Transverse colon (tissue), 3 donors: ENCODE data around the gene GOLGA1.

ENCODE experiments used
- POLR2A ChIP-seq: fragments of 450-650 bp; IDR thresholded peaks from one replicate; pipeline ENCODE4 v1.6.1; 2016; ENCODE audit warnings: antibody characterized with exemption, mild to moderate bottlenecking, moderate library complexity
- POLR2AphosphoS5 ChIP-seq, 3 donors: sonication (generic); formaldehyde crosslinking; IDR thresholded peaks; one replicate each; pipeline ENCODE4 v1.6.1; 2016; ENCODE audit warnings: antibody characterized with exemption in 3 of 3

DNA sequence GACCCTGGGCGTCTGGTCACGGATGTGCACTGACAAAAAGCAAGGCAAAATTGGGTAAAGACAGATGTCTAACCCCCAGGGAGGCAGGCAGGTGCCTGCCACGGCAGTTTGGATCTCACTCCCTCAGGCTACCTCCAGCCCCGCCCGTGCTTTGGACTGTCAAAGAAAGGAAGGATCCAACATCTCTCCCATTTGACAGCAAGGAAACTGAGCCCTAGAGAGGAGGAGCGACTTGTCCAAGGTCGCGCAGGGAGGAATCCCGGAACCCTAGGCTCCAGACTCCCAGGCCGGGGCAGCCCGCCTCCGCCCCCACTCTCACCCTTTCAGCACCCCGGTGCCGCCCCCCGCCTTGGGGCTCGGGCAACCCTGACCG, 376 bp downstream of the GOLGA1 start:
- TF ChIP-seq POLR2A (no peak), POLR2AphosphoS5 (IDR thresholded peaks at IDR 0.05) (no peak)
